ENCODE data around the gene CEBPA. TPM values are rescaled to one million over a fixed set of nuclear protein-coding genes. Genes with fewer than 3 reads are reported as not detected.

Gene CEBPA
- total RNA-seq, 4 donors from 2014 or later: 5.1 to 15.9 (median 8.9) TPM

- TF ChIP-seq EP300 (IDR thresholded peaks at IDR 0.05) (no peak), CTCF (IDR thresholded peaks at IDR 0.05) (no peak), POLR2AphosphoS5 (IDR thresholded peaks at IDR 0.05) (no peak), POLR2A (IDR thresholded peaks at IDR 0.05; ENCODE audit: low read depth) (no peak)
- H3K27ac ChIP-seq (replicated peaks in 1 of 4): no peak overlapping the region
- no peak for DNase-seq (ENCODE audit: extremely low spot score)
- H3K9me3 ChIP-seq: no peaks in the 10 kb centered on the region
- H3K4me1 ChIP-seq: no peaks in the 10 kb centered on the region
- no peaks in the 10 kb centered on the region for H3K36me3 ChIP-seq
- peaks cover 0 to 41% (median 0%) of the 10 kb centered on the region in 4 donors for H3K27me3 ChIP-seq
- intact Hi-C loops (cut with DNase I): no loop called here
- no peak overlapping the region for H3K4me3 ChIP-seq
- WGBS: 77% methylated on average over 13 of the region's 17 CpGs
These were observed 50.7 kb downstream of the CEBPA start for GRCh38 chr19:33251526-33252090.

- DNase-seq (ENCODE audit: extremely low spot score): no peak
- Histone ChIP-seq H3K9me3 (peaks cover 0 to 2% (median under 1%) of the 10 kb centered on the region in 4 donors), H3K27ac (replicated peaks in 1 of 4) (no peak overlapping the region), H3K4me3 (no peak overlapping the region), H3K4me1 (no peaks in the 10 kb centered on the region), H3K27me3 (peaks cover 0 to 41% (median 0%) of the 10 kb centered on the region in 4 donors), H3K36me3 (no peaks in the 10 kb centered on the region)
- 62% methylated on average over 9 of the region's 12 CpGs for WGBS
- TF ChIP-seq POLR2AphosphoS5 (IDR thresholded peaks at IDR 0.05) (no peak), POLR2A (IDR thresholded peaks at IDR 0.05; ENCODE audit: low read depth) (no peak), CTCF (IDR thresholded peaks at IDR 0.05) (no peak), EP300 (IDR thresholded peaks at IDR 0.05) (no peak)
- intact Hi-C loops (cut with DNase I): no loop called here
These were observed 51.3 kb downstream of the CEBPA start for GRCh38 chr19:33251076-33251475.

- no peak for DNase-seq (ENCODE audit: extremely low spot score)
- H3K27ac ChIP-seq (replicated peaks in 1 of 4): no peak overlapping the region
- peaks cover 0 to 41% (median 0%) of the 10 kb centered on the region in 4 donors for H3K27me3 ChIP-seq
- H3K9me3 ChIP-seq: peaks cover 0 to 8% (median 6%) of the 10 kb centered on the region in 4 donors
- 85% methylated on average over 1 of the region's 1 CpG for WGBS
- no peaks in the 10 kb centered on the region for H3K36me3 ChIP-seq
- intact Hi-C loops (cut with DNase I): no loop called here
- no peak overlapping the region for H3K4me3 ChIP-seq
- no peaks in the 10 kb centered on the region for H3K4me1 ChIP-seq
- TF ChIP-seq POLR2A (IDR thresholded peaks at IDR 0.05; ENCODE audit: low read depth): no peak
- TF ChIP-seq CTCF (IDR thresholded peaks at IDR 0.05): no peak
- no peak for TF ChIP-seq POLR2AphosphoS5 (IDR thresholded peaks at IDR 0.05)
- no peak for TF ChIP-seq EP300 (IDR thresholded peaks at IDR 0.05)
These were observed 51.8 kb downstream of the CEBPA start for GRCh38 chr19:33250500-33250899.

Other genes with a start within 250 kb of the CEBPA start
- 1 to 10 TPM in 2 of 4 donors, under 1 TPM in 2; 0.75 to 3.7 (median 1.5) TPM for gene RHPN2, start 237.6 kb downstream of the CEBPA start, total RNA-seq
- gene GPATCH1, start 221.4 kb downstream of the CEBPA start, total RNA-seq: 1 to 10 TPM; 5.4 to 8.9 (median 7.3) TPM
- gene WDR88, start 170.4 kb downstream of the CEBPA start, total RNA-seq: not detected
- gene LRP3, start 108.2 kb downstream of the CEBPA start, total RNA-seq: 10 to 100 TPM; 34.5 to 76.7 (median 62.6) TPM
- gene SLC7A10, start 76.7 kb downstream of the CEBPA start, total RNA-seq: not detected
- gene CEBPG, start 71.2 kb upstream of the CEBPA start, total RNA-seq: 10 to 100 TPM; 23.1 to 30.3 (median 28.5) TPM
- 10 to 100 TPM; 59.8 to 90.9 (median 73.0) TPM for gene PEPD, start 219.3 kb upstream of the CEBPA start, total RNA-seq

Data from esophagus muscularis mucosa (tissue), 4 donors.